ENCODE measurements around the gene NUDCD3.

The NUDCD3 gene

GRCh38 chr7:44490351-44491200 is at the start of gene NUDCD3:
NUDCD3 (minus strand) TSS chr7:44490658; CDS start chr7:44490600, 58 bp downstream.
- DNase-seq, result peak; percentile 83

- no peak for DNase-seq
Observed at GRCh38 chr7:44539669-44540506, 49.4 kb upstream of the NUDCD3 start.

DNA sequence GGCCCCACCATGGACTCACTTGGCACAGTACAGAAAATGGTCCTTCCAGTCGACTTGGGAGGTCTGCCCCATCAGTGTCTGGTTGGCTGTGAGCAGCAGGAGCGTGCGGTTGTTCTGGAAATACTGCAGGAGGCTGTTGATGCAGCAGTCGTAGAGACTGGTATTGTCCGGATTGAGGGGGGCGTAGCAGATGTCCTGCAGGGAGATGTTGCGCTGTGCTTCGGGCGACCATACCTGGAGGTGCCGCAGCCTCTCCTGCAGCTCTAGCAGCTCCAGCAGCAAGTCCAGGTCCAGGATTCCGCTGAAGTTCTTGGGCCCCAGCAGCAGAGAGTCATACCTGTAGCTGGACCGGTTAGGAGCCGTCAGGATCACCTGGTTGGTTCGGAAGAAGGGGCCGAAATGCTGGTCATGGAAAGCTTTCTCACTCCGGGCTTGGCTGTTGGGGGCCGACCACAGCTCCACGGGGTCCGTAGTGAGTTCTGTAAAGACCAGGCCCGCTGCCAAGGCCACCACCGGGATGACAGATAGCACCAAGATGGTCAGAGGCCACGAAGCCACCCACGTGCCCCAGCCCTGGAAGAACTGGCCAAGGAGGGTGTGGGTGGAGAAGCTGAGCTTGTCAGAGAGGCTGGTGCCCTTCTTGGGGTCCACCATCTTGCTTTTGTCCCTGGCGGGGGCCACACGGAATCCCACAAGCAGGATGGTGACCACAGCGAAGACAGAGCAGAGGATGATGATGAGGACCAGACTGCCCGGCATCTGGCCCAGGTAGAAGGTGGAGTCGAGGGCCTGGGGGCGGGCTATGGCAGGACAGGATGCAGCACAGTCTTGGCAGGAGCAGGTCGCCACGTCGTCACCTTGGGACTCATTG is 48.6 kb upstream of the NUDCD3 start:
- no peak for DNase-seq

- no peak for DNase-seq
Observed at GRCh38 chr7:44538093-44538797, 47.8 kb upstream of the NUDCD3 start.

- DNase-seq, result no peak
Observed at GRCh38 chr7:44537442-44537841, 47.0 kb upstream of the NUDCD3 start.

DNA sequence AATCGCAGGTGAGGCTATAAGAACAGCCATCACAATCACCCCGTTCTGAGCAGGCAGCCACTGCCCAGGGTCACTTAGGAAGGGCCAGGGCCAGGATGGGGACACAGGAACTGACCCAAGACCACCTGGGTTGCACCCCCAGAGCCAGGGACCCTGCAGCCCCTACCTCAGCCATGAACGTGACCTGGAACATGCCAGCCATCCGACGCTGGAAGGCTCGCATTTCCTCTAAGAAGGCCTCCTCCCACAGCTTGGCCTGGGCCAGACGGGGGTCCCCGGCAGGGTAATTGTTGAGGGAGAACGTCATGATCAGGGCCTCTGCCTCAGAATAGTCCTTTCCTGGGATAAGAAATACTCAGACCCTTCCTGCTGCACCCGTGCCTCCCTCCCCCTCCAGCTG is 45.6 kb upstream of the NUDCD3 start:
- no peak for DNase-seq

- no peak for DNase-seq
Observed at GRCh38 chr7:44535348-44536064, 45.0 kb upstream of the NUDCD3 start.

DNA sequence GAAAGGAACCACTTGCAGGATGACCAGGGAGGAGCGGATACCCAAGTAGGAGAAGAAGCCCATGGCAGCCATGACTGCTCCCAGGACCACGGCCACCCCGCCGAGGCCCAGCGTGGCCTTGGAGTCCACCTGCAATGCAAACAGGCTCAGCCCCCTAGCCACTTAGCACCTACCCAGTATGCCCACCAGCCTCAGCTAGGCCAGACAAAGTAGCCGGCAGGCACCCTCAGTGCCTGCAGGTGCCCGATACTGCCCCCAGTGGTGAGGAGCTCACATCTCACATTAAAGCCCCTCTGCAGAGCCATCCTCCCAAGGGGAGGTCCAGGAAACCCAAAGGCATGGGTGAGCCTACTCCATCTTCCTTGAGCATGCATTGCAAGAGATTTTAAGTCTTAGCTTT is 44.0 kb upstream of the NUDCD3 start:
- DNase-seq, result no peak

- DNase-seq, result no peak
Observed at GRCh38 chr7:44534087-44534486, 43.6 kb upstream of the NUDCD3 start.

GRCh38 chr7:44533301-44534055 is 43.0 kb upstream of the NUDCD3 start:
- DNase-seq, result no peak

- no peak for DNase-seq
Observed at GRCh38 chr7:44531421-44532380, 41.2 kb upstream of the NUDCD3 start.

DNA sequence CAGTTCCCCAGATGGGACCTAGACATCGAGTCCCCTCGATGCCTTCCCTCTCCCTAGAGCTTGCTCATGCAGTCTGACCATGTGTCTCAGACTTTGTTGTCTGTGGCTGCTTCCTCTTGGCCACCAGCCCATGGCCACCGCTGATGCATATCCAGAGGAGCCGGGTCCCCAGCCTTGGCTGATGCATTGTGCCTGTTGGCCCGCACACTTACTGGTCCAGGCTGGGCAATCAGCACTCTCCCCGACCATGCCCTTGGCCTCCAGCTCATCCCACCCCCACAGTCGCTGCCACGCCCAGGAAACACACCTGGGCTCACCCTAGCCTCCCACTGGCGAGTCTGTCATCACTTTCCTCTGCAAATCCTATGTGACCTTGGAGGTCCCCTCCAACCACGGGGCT is 40.5 kb upstream of the NUDCD3 start:
- DNase-seq, result no peak

- no peak for DNase-seq
Observed at GRCh38 chr7:44524811-44525388, 34.4 kb upstream of the NUDCD3 start.

DNA sequence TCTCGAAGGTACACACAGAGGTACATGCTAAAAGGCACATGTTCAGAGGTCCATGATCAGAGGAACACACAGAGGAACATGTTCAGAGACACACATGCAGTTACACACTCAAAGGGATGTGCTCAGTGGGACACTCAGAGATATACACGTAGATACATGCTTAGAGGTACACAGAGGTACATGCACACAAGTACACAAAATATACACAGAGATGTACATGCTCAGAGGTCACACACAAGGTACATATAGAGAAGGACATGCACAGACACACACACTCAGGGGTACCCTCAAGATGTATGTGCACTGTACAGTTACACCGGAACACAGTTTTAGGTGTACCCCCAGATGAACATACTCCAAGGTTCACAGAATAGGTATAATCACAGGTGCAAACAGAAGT is 31.9 kb upstream of the NUDCD3 start:
- no peak for DNase-seq

DNA sequence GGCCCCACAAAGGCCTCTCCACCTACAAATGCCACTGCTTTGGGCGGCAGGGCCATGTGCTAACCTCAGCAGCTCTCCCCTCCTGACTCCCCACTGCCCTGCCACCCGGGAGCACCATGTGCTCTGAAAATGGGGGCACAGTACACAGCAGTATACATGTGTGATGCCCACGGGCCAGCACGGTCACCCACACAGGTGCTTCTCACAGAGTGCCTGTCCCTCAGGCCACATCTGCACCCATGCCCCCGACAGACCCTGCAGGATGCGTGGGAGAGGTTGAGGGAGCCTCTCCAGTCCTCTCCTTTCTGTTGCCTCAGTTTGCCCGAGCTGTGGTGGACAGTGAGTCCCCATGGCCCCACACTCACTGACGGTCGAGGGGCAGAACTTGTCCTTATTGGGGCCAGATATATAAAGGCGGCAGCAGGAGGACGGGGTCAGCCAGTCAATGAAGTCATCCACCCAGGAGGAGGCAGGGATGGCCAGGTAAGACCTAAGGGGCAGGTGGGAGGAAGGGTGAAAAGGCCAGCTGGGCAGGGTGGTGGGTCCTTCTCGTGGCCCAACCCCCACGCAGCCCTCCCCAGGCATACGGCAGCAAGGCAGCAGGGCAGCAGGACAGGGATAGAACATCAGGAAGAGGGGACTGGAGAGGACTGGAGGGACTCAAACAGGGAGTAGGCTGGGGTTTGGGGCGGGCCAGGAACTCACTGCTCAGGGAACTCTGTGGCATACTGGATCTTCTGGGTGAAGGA is 31.1 kb upstream of the NUDCD3 start:
- no peak for DNase-seq

GRCh38 chr7:44520574-44520973 is 30.1 kb upstream of the NUDCD3 start:
- no peak for DNase-seq

DNA sequence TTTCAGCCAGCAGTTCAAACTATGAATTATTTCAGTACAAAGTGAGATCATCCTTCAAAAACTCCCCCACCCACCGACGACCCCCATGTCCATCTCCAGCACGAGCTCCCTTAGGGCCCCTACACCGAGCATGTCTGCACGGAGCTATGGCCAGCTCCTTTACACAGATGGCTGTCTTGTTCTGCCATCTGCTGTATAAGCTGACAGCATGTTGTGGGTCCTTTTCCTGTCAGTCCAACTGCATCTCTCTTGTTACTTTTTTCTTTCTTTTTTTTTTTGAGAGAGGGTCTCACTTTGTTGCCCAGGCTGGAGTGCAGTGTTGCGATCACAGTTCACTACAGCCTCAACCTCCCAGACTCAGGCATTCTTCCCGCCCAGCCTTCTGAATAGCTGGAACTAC is 29.1 kb upstream of the NUDCD3 start:
- DNase-seq, result no peak

DNA sequence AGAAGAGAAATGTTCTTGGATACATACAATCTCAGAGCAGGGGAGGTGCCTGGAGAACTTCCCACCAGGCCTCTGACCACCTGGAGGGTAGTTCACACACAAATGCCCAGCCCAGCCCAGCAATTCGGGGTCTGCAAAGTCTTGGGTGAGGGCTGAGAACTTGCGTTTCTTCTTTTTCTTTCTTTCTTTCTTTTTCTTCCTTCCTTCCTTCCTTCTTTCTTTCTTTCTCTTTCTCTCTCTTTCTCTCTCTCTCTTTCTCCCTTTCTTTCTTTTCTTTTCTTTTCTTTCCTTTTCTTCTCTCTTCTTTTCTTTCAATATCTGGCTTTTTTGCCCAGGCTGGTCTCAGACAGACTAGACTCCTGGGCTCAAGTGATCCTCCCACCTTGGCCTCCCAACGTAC is 28.3 kb upstream of the NUDCD3 start:
- no peak for DNase-seq

DNA sequence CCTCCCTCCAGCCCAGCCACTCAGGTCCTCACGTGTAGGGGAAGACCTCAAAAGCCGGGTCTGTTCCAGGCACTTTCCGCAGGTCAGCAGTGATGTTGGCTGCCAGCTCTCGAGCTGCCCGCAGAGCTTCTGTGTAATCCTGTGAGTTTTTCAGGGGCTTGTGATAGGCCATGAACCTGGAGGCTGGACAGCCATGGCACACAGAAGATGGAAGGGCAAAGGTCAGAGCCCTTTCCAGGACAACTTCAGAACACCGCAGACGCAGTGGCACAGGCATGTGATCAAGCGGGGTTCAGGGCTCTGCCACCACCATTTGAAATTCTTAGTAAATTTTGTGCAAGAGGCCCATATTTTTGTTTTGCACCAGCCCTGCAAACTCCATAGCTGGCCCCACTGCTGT is 26.7 kb upstream of the NUDCD3 start:
- no peak for DNase-seq

Data from NCI-H526 treated with DMSO at 0.1 percent for 48 hours (cell line).